Panc1 (cell line): ENCODE measurements around the gene FCGR3A. TPM values are rescaled to one million over a fixed set of nuclear protein-coding genes. Genes with fewer than 3 reads are reported as not detected.

Experiments
- ATAC-seq: fragments of 200-7000 bp; cut with Tn5 transposase; 2 replicates; pipeline ENCODE4 v1.9.1; 2020; ENCODE audit warnings: mild to moderate bottlenecking, moderate library complexity
- BruUV-seq: library from RNA; stranded (reverse); fragments of 400-500 nt; replicated peaks from 2 replicates; lab custom pipeline; 2021; lab: Mats Ljungman, UMichigan
- CTCF ChIA-PET: fragments of 300-600 bp; sonication (Branson Sonifier 250); formaldehyde crosslinking; loops from one replicate; lab custom pipeline; 2022; ENCODE audit warnings: antibody characterized with exemption; lab: Charles Lee
- POLR2A ChIA-PET: fragments of 300-600 bp; sonication (Branson Sonifier 250); formaldehyde crosslinking; loops from one replicate; lab custom pipeline; 2022; ENCODE audit warnings: antibody characterized with exemption; lab: Charles Lee
- DNase-seq: peaks from one replicate; pipeline ENCODE4 v3.0.0-alpha.2; 2010; ENCODE audit warnings: low read depth, low spot score
- H3K27ac ChIP-seq: 2 replicates; pipeline ENCODE4 v1.5.1; 2011; ENCODE audit warnings: mild to moderate bottlenecking, low read length, inconsistent platforms
- H3K27me3 ChIP-seq: fragments of 200-500 bp; sonication (Bioruptor generic); 2 replicates; pipeline ENCODE4 v1.6.0; 2014; ENCODE audit warnings: low read length, inconsistent platforms; ENCODE audit not compliant: control insufficient read depth, insufficient read depth
- H3K36me3 ChIP-seq: fragments of 200-500 bp; sonication (Bioruptor generic); 2 replicates; pipeline ENCODE4 v1.5.1; 2014; ENCODE audit warnings: inconsistent platforms, mild to moderate bottlenecking, low read length, moderate library complexity; ENCODE audit not compliant: control insufficient read depth, insufficient read depth
- H3K4me1 ChIP-seq: 2 replicates; pipeline ENCODE4 v1.5.1; 2011; ENCODE audit warnings: inconsistent platforms, mild to moderate bottlenecking, low read length, moderate library complexity; ENCODE audit not compliant: control insufficient read depth, insufficient read depth
- H3K4me3 ChIP-seq, 2 experiments: 2 replicates each; pipeline ENCODE4 v1.5.1; 2011 to 2012; ENCODE audit warnings: low read depth in 2 of 2, low read length in 2 of 2, mild to moderate bottlenecking in 2 of 2, inconsistent platforms in 1 of 2, moderate library complexity in 1 of 2
- H3K9me3 ChIP-seq: fragments of 200-500 bp; sonication (Bioruptor generic); 2 replicates; pipeline ENCODE4 v1.5.1; 2014; ENCODE audit warnings: low read depth, mild to moderate bottlenecking, inconsistent platforms, low read length, moderate library complexity; ENCODE audit not compliant: control insufficient read depth, insufficient read depth
- CTCF ChIP-seq: fragments of 450-650 bp; IDR thresholded peaks from 2 replicates; pipeline ENCODE4 v1.5.1; 2017; ENCODE audit warnings: mild to moderate bottlenecking
- POLR2AphosphoS5 ChIP-seq: IDR thresholded peaks from 2 replicates; pipeline ENCODE4 v1.6.1; 2012; ENCODE audit warnings: mild to moderate bottlenecking, low read depth, low read length, moderate library complexity
- REST ChIP-seq, 2 experiments: IDR thresholded peaks; 2 replicates each; pipeline ENCODE4 v1.6.1; 2011 to 2012; ENCODE audit warnings: low read depth in 2 of 2, control low read depth in 1 of 2, low read length in 1 of 2, mild to moderate bottlenecking in 1 of 2, moderate library complexity in 1 of 2; ENCODE audit not compliant: insufficient read depth in 1 of 2
- SIN3A ChIP-seq: IDR thresholded peaks from 2 replicates; pipeline ENCODE4 v1.6.1; 2012; ENCODE audit warnings: low read depth, mild to moderate bottlenecking, low read length, moderate library complexity, borderline replicate concordance; ENCODE audit not compliant: insufficient read depth
- TCF7L2 ChIP-seq: IDR thresholded peaks from 2 replicates; pipeline ENCODE4 v1.6.1; 2011; ENCODE audit warnings: mild to moderate bottlenecking, low read depth, low read length, inconsistent platforms
- in situ Hi-C: cut with HindIII; loops from 2 replicates; pipeline ENCODE4 v1.10.0; 2016; ENCODE audit warnings: low sequenced_read_pairs, low pct_unique_long_range_greater_than_20kb
- intact Hi-C: fragments of 100-400 bp; cut with micrococcal nuclease; formaldehyde crosslinking; loops from one replicate; pipeline ENCODE4 v1.10.0; 2022; ENCODE audit not compliant: unreplicated experiment
- total RNA-seq: library from RNA; stranded (reverse); gene quantifications from one replicate; pipeline ENCODE4 v1.2.1, GENCODE V29; 2021; ENCODE audit not compliant: unreplicated experiment

FCGR3A gene
- total RNA-seq, 1 experiment from 2014 or later, result 0.13 TPM

DNA sequence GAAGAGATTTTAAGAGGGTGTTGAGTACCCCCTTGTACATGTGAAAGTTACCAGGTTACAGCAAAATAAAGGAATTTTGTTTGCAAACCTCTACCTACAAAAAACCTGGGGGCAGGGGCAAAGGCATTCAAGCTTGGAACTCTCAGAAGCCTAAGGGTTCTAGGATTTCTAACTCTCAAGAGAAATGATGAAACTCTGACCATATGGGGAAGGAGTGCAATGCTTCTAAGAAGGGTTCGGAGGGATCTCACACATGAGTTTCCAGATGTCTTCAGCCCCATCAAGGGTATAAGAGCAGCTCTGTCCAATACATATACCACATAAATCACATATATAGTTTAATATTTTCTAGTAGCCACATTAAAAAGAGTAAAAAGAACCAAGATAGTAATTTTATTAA, 51.7 kb downstream of the FCGR3A start:
- intact Hi-C loops, result no loop called here

DNA sequence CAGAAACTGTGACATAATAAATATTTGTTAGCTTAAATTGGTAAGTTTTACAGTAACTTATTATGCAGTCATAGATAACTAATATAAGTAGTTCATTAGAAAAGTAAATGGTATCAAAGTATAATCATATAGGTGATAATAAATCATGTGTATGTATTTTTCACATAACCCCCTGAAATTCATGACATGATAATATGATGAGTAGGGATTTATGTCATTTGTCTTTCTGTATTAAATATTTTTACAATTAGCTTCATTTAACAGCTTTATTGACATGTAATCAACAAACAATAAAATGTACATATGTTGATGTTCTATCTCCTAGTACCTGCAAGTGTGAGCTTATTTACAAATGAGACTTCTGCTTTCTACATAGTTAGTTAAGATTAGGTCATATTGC, 54.1 kb downstream of the FCGR3A start:
- ChIA-PET POLR2A (no interaction called here), CTCF (interaction anchor here (0.7 kb wide), 1 partner anchor 246 kb away, joined by 4 read pairs; no protein-coding TSS in a partner anchor)
- Histone ChIP-seq H3K27me3 (peaks cover 23% of the 10 kb centered on the region), H3K36me3 (no peaks in the 10 kb centered on the region), H3K9me3 (no peaks in the 10 kb centered on the region), H3K27ac (no peak overlapping the region), H3K4me3 (no peak overlapping the region), H3K4me1 (no peaks in the 10 kb centered on the region)
- no peak for TF ChIP-seq TCF7L2
- TF ChIP-seq SIN3A, result no peak
- no peak for TF ChIP-seq REST (IDR thresholded peaks at IDR 0.05; ENCODE audit: insufficient read depth in 1 of 2, low read depth in 2 of 2, low read length in 1 of 2)
- no peak for TF ChIP-seq POLR2AphosphoS5
- TF ChIP-seq CTCF, result no peak
- intact Hi-C loops, result no loop called here
- ATAC-seq (no peak), DNase-seq (no peak)
- in situ Hi-C loops, result no loop called here
- no TSS peak for BruUV-seq

More for the DNA sequence above, 51.7 kb downstream of the FCGR3A start:
- H3K4me3 ChIP-seq, result no peak overlapping the region
- no peaks in the 10 kb centered on the region for H3K36me3 ChIP-seq
- ATAC-seq (no peak), DNase-seq (no peak)
- ChIA-PET POLR2A (no interaction called here), CTCF (no interaction called here)
- H3K27ac ChIP-seq, result no peak overlapping the region
- H3K9me3 ChIP-seq, result no peaks in the 10 kb centered on the region
- peaks cover 16% of the 10 kb centered on the region for H3K27me3 ChIP-seq
- TF ChIP-seq CTCF (no peak), POLR2AphosphoS5 (no peak), TCF7L2 (no peak), REST (IDR thresholded peaks at IDR 0.05; ENCODE audit: insufficient read depth in 1 of 2, low read depth in 2 of 2, low read length in 1 of 2) (no peak)
- H3K4me1 ChIP-seq, result no peaks in the 10 kb centered on the region
- BruUV-seq, result no TSS peak
- in situ Hi-C loops, result no loop called here
